H1 (cell line): ENCODE data around the gene PPP4R4. TPM values are rescaled to one million over a fixed set of nuclear protein-coding genes. Genes with fewer than 3 reads are reported as not detected.

Experiments
- CTCF ChIA-PET: fragments of 300-600 bp; sonication (Branson Sonifier 250); formaldehyde crosslinking; loops from one replicate; lab custom pipeline; 2021; ENCODE audit not compliant: partially characterized antibody; lab: Charles Lee
- POLR2A ChIA-PET: fragments of 300-600 bp; sonication (Branson Sonifier 250); formaldehyde crosslinking; loops from one replicate; lab custom pipeline; 2021; ENCODE audit warnings: inconsistent platforms; ENCODE audit not compliant: partially characterized antibody; lab: Charles Lee
- DNase-seq, 2 experiments: peaks; one replicate each; pipeline versions ENCODE4 v3.0.0 to v3.0.0-alpha.2; 2010 to 2022; ENCODE audit warnings: low spot score in 2 of 2, low read depth in 1 of 2, mixed read lengths in 1 of 2
- FAIRE-seq: peaks from 2 replicates; lab custom pipeline; 2011; peaks lifted over from hg19 to GRCh38; lab: Jason Lieb, UNC
- H2AFZ ChIP-seq: 2 replicates; pipeline ENCODE4 v1.8.1; 2012; ENCODE audit warnings: low read length, inconsistent platforms
- H2AK5ac ChIP-seq: 2 replicates; pipeline ENCODE4 v1.6.1; 2013; ENCODE audit warnings: low read depth, low read length
- H2BK120ac ChIP-seq: replicated peaks from 2 replicates; pipeline ENCODE3; 2013; ENCODE audit warnings: low read depth, low read length, inconsistent platforms
- H2BK12ac ChIP-seq: 2 replicates; pipeline ENCODE4 v1.6.1; 2013; ENCODE audit warnings: low read depth, low read length
- H2BK15ac ChIP-seq: 2 replicates; pipeline ENCODE4 v1.6.1; 2013; ENCODE audit warnings: low read length
- H2BK20ac ChIP-seq: 2 replicates; pipeline ENCODE4 v1.6.1; 2013; ENCODE audit warnings: low read length
- H2BK5ac ChIP-seq: 2 replicates; pipeline ENCODE4 v1.6.1; 2013; ENCODE audit warnings: low read depth, low read length
- H3K14ac ChIP-seq: 2 replicates; pipeline ENCODE4 v1.6.1; 2013; ENCODE audit warnings: inconsistent platforms; ENCODE audit not compliant: insufficient read length
- H3K18ac ChIP-seq: 2 replicates; pipeline ENCODE4 v1.6.1; 2013; ENCODE audit warnings: low read length; ENCODE audit errors: extremely low read depth
- H3K23ac ChIP-seq: 2 replicates; pipeline ENCODE4 v1.6.1; 2013; ENCODE audit warnings: inconsistent platforms; ENCODE audit not compliant: insufficient read length
- H3K23me2 ChIP-seq: 2 replicates; pipeline ENCODE4 v1.6.1; 2013; ENCODE audit warnings: low read depth, low read length
- H3K27ac ChIP-seq: 2 replicates; pipeline ENCODE4 v1.6.1; 2011; ENCODE audit warnings: low read depth, low read length, inconsistent platforms
- H3K27me3 ChIP-seq, 4 experiments: replicated peaks in 1 of 4; 1 replicate in 1 of 4; 2 replicates in 3 of 4; pipeline versions ENCODE4 v1.6.1 to v1.8.1; 2011 to 2013; ENCODE audit warnings: low read length in 3 of 4, mild to moderate bottlenecking in 3 of 4, inconsistent platforms in 2 of 4, mixed read lengths in 2 of 4, moderate library complexity in 1 of 4; ENCODE audit not compliant: control insufficient read depth in 3 of 4, insufficient read depth in 3 of 4; ENCODE audit errors: extremely low read depth in 1 of 4
- H3K36me3 ChIP-seq, 4 experiments: 2 replicates each; pipeline versions ENCODE4 v1.6.1 to v1.8.1; 2011 to 2013; ENCODE audit warnings: mild to moderate bottlenecking in 4 of 4, low read length in 3 of 4, moderate library complexity in 2 of 4, control low read depth in 1 of 4, inconsistent platforms in 1 of 4; ENCODE audit not compliant: insufficient read depth in 4 of 4, control insufficient read depth in 2 of 4
- H3K4ac ChIP-seq: replicated peaks from 2 replicates; pipeline ENCODE3; 2013; ENCODE audit warnings: low read length, low read depth, mixed read lengths, inconsistent platforms; ENCODE audit not compliant: insufficient read length
- H3K4me1 ChIP-seq, 4 experiments: replicated peaks in 1 of 4; 1 replicate in 1 of 4; 2 replicates in 3 of 4; pipeline versions ENCODE4 v1.6.1 to v1.8.1; 2011 to 2013; ENCODE audit warnings: low read length in 3 of 4, inconsistent platforms in 2 of 4, mixed read lengths in 1 of 4; ENCODE audit not compliant: insufficient read depth in 4 of 4, control insufficient read depth in 3 of 4
- H3K4me2 ChIP-seq, 2 experiments: 2 replicates each; pipeline versions ENCODE4 v1.6.1 to v1.8.1; 2011 to 2013; ENCODE audit warnings: low read depth in 2 of 2, low read length in 2 of 2, control low read depth in 1 of 2, inconsistent platforms in 1 of 2, mild to moderate bottlenecking in 1 of 2; ENCODE audit not compliant: insufficient read depth in 1 of 2
- H3K4me3 ChIP-seq, 4 experiments: fragments of 200-600, 300-600 bp in 1 of 4; sonication (generic), shearing (Covaris generic), sonication (Bioruptor Twin) in 1 of 4; 2 replicates each; pipeline versions ENCODE4 v1.5.1 to v1.8.1; 2011 to 2016; ENCODE audit warnings: low read length in 4 of 4, low read depth in 3 of 4, control low read depth in 2 of 4, inconsistent platforms in 2 of 4, mild to moderate bottlenecking in 2 of 4, mixed read lengths in 1 of 4, moderate library complexity in 1 of 4; ENCODE audit not compliant: insufficient read depth in 2 of 4; ENCODE audit errors: extremely low read depth in 1 of 4
- H3K56ac ChIP-seq: replicated peaks from 2 replicates; pipeline ENCODE3; 2013; ENCODE audit warnings: low read depth, mild to moderate bottlenecking, mixed read lengths, low read length, inconsistent platforms; ENCODE audit not compliant: insufficient read length
- H3K79me1 ChIP-seq: 2 replicates; pipeline ENCODE4 v1.6.1; 2013; ENCODE audit warnings: low read depth, low read length, control low read depth
- H3K79me2 ChIP-seq, 2 experiments: 2 replicates each; pipeline versions ENCODE4 v1.6.1 to v1.8.1; 2012 to 2013; ENCODE audit warnings: low read length in 2 of 2, mild to moderate bottlenecking in 2 of 2, inconsistent platforms in 1 of 2; ENCODE audit not compliant: insufficient read depth in 2 of 2, control insufficient read depth in 1 of 2
- H3K9ac ChIP-seq, 4 experiments: replicated peaks in 1 of 4; 1 replicate in 1 of 4; 2 replicates in 3 of 4; pipeline versions ENCODE4 v1.6.1 to v1.8.1; 2011 to 2013; ENCODE audit warnings: low read depth in 3 of 4, low read length in 3 of 4, control low read depth in 2 of 4, mild to moderate bottlenecking in 2 of 4, moderate library complexity in 2 of 4, inconsistent platforms in 1 of 4; ENCODE audit errors: extremely low read depth in 1 of 4
- H3K9me3 ChIP-seq, 2 experiments: 2 replicates each; pipeline versions ENCODE4 v1.6.1 to v1.8.1; 2012 to 2013; ENCODE audit warnings: mild to moderate bottlenecking in 2 of 2, moderate library complexity in 2 of 2, control low read depth in 1 of 2, inconsistent platforms in 1 of 2, low read depth in 1 of 2, low read length in 1 of 2, mixed read lengths in 1 of 2; ENCODE audit not compliant: insufficient read depth in 2 of 2
- H4K20me1 ChIP-seq, 2 experiments: replicated peaks in 1 of 2; 2 replicates each; pipeline versions ENCODE3 to v1.8.1; 2011 to 2013; ENCODE audit warnings: inconsistent platforms in 2 of 2, low read length in 2 of 2, mild to moderate bottlenecking in 1 of 2; ENCODE audit not compliant: insufficient read depth in 2 of 2, control insufficient read depth in 1 of 2
- H4K5ac ChIP-seq: 2 replicates; pipeline ENCODE4 v1.6.1; 2013; ENCODE audit warnings: low read length, low read depth, mixed read lengths, inconsistent platforms; ENCODE audit not compliant: insufficient read length
- H4K8ac ChIP-seq: 2 replicates; pipeline ENCODE4 v1.8.0; 2013; ENCODE audit warnings: mild to moderate bottlenecking, moderate library complexity, low read length, inconsistent platforms; ENCODE audit not compliant: insufficient read depth; ENCODE audit errors: extremely low read depth
- H4K91ac ChIP-seq: replicated peaks from 2 replicates; pipeline ENCODE3; 2013; ENCODE audit warnings: low read length, mixed read lengths, inconsistent platforms; ENCODE audit not compliant: insufficient read length
- ATF2 ChIP-seq: IDR thresholded peaks from 2 replicates; pipeline ENCODE4 v1.6.1; 2012; ENCODE audit warnings: low read length, inconsistent platforms
- EZH2 ChIP-seq: fragments of 200-600 bp; sonication (generic); IDR thresholded peaks from 2 replicates; pipeline ENCODE4 v1.7.1; 2012; ENCODE audit warnings: low read depth, mild to moderate bottlenecking, moderate library complexity, low read length, inconsistent platforms; ENCODE audit not compliant: severe bottlenecking
- JUND ChIP-seq: IDR thresholded peaks from 2 replicates; pipeline ENCODE4 v1.6.1; 2011; ENCODE audit warnings: mild to moderate bottlenecking, improper control_type of control experiment, low read length
- PHF8 ChIP-seq: fragments of 200-600 bp; sonication (generic); conservative IDR thresholded peaks from 2 replicates; pipeline ENCODE4 v1.7.1; 2012; ENCODE audit warnings: low read depth, mild to moderate bottlenecking, inconsistent platforms, low read length, moderate library complexity
- POU5F1 ChIP-seq: IDR thresholded peaks from 2 replicates; pipeline ENCODE4 v1.6.1; 2011; ENCODE audit warnings: low read depth, mild to moderate bottlenecking, low read length, moderate library complexity
- SP1 ChIP-seq: IDR thresholded peaks from 2 replicates; pipeline ENCODE4 v1.6.1; 2011; ENCODE audit warnings: low read depth, low read length
- SP4 ChIP-seq: IDR thresholded peaks from 2 replicates; pipeline ENCODE4 v1.6.1; 2012; ENCODE audit warnings: low read length, inconsistent platforms
- SRF ChIP-seq: IDR thresholded peaks from 2 replicates; pipeline ENCODE4 v1.6.1; 2011; ENCODE audit warnings: mild to moderate bottlenecking, low read depth, low read length, moderate library complexity
- TAF7 ChIP-seq: optimal IDR thresholded peaks from 2 replicates; pipeline ENCODE3; 2011; ENCODE audit warnings: low read depth, mild to moderate bottlenecking, inconsistent platforms, low read length, moderate library complexity, borderline replicate concordance
- TEAD4 ChIP-seq: IDR thresholded peaks from 2 replicates; pipeline ENCODE4 v1.6.1; 2012; ENCODE audit warnings: low read depth, low read length, inconsistent platforms, mixed read lengths
- USF2 ChIP-seq: IDR thresholded peaks from 2 replicates; pipeline ENCODE4 v1.6.1; 2011; ENCODE audit warnings: low read length, improper control_type of control experiment
- WGBS, 2 experiments: shearing (Covaris generic) in 1 of 2; methylation state at CpG; one replicate each; pipeline versions ENCODE4 v1.1.6 to v1.1.7; 2013 to 2015; ENCODE audit warnings: low lambda C conversion rate in 2 of 2, mixed read lengths in 2 of 2, inconsistent platforms in 1 of 2, low coverage in 1 of 2, missing lambda C conversion rate in 1 of 2; ENCODE audit not compliant: insufficient replicate concordance in 2 of 2, insufficient coverage in 1 of 2, insufficient read length in 1 of 2; ENCODE audit errors: extremely low coverage in 1 of 2, missing lambda C conversion rate in 1 of 2; 5-methylcytosine and 5-hydroxymethylcytosine counted together
- polyA plus RNA-seq, 7 experiments: library from polyadenylated mRNA; depleted of rRNA in 3 of 7; stranded (reverse) in 5 of 7; unstranded in 2 of 7; fragments of >200 nt in 5 of 7; fragments of 200-250 nt in 2 of 7; gene quantifications; 1 replicate in 5 of 7; 2 replicates in 1 of 7; 4 replicates in 1 of 7; pipeline versions ENCODE4 v1.2.1 to v1.2.3, GENCODE V29; 2011 to 2013; ENCODE audit warnings: missing spikeins in 2 of 7, mixed read lengths in 2 of 7
- total RNA-seq: library from RNA; stranded (reverse); fragmentation: NEBNext Ultra II Directional; extraction: Animal tissue kit (Norgen Biotek cat#: 25700); gene quantifications from 2 replicates; pipeline ENCODE4 v1.2.1, GENCODE V29; 2021

The PPP4R4 gene
- total and polyA plus RNA-seq, 2 of the 8 experiments (the other 6 are each of a cell fraction or from before 2014, with no cell fraction given) = 3.3 to 9.6 TPM

GRCh38 chr14:94307410-94307992, 133.4 kb downstream of the PPP4R4 start:
- no peak overlapping the region for H3K4me2 ChIP-seq
- no peak overlapping the region for H4K8ac ChIP-seq
- peak; percentile 89 for FAIRE-seq
- no peak overlapping the region for H2BK15ac ChIP-seq
- H3K79me2 ChIP-seq = no peaks in the 10 kb centered on the region
- H3K9me3 ChIP-seq = peaks cover 9 to 10% of the 10 kb centered on the region in 2 experiments; a peak in 3 of 4 replicates
- no peak overlapping the region for H4K91ac ChIP-seq
- H3K4me1 ChIP-seq = no peaks in the 10 kb centered on the region
- no peaks in the 10 kb centered on the region for H4K20me1 ChIP-seq
- no peaks in the 10 kb centered on the region for H3K36me3 ChIP-seq
- no peak overlapping the region for H2AFZ ChIP-seq
- H2BK12ac ChIP-seq = no peak overlapping the region
- peak in 1 of 2 experiments; percentile 44 for DNase-seq
- 83% methylated on average over 5 of the region's 5 CpGs; no CpG with 5 or more reads in 1 of the 2 experiments for WGBS, 2 experiments
- H2BK120ac ChIP-seq = no peak overlapping the region
- H4K5ac ChIP-seq = no peak overlapping the region
- no peak overlapping the region for H3K4me3 ChIP-seq
- no peak overlapping the region for H2BK5ac ChIP-seq
- H3K27me3 ChIP-seq = no peaks in the 10 kb centered on the region
- H3K23me2 ChIP-seq = no peaks in the 10 kb centered on the region
- no peak overlapping the region for H3K27ac ChIP-seq
- no peak overlapping the region for H2AK5ac ChIP-seq
- H3K23ac ChIP-seq = no peak overlapping the region
- H3K56ac ChIP-seq = no peak overlapping the region
- CTCF ChIA-PET = interaction anchor here (0.6 to 4.3 kb wide), 32 partner anchors 10 to 1044 kb away, joined by 3 to 39 read pairs (median 4); partner anchors contain the start of genes PPP4R4 and SERPINA6
- no peak overlapping the region for H3K14ac ChIP-seq
- H3K4ac ChIP-seq = no peak overlapping the region
- H3K79me1 ChIP-seq = no peaks in the 10 kb centered on the region
- no peak overlapping the region for H2BK20ac ChIP-seq
- POLR2A ChIA-PET = no interaction called here
- no peak overlapping the region for H3K9ac ChIP-seq
- H3K18ac ChIP-seq = no peak overlapping the region
- TF ChIP-seq SP4 = no peak
- no peak for TF ChIP-seq USF2
- TF ChIP-seq PHF8 = no peak
- no peak for TF ChIP-seq POU5F1
- no peak for TF ChIP-seq ATF2
- TF ChIP-seq SP1 = no peak
- TF ChIP-seq EZH2 = no peak
- peak; percentile 73; the same call in 1 of the 2 replicates for TF ChIP-seq TEAD4
- TF ChIP-seq TAF7 = no peak
- TF ChIP-seq JUND = no peak
- no peak for TF ChIP-seq SRF
